NCI-H2029 treated with DMSO at 0.1 percent for 48 hours (cell line): ENCODE measurements around the gene GORASP2.
A peak's percentile ranks its signal among the peaks of the same experiment; 100 is the strongest.
"Not testable (repeated sequence)": the region's sequence is repeated elsewhere in the genome, so short reads cannot be mapped to it uniquely, and the experiment has no call there.

Source experiments
- DNase-seq: peaks from one replicate; lab custom pipeline; 2025; lab: John Stamatoyannopoulos, UW

The GORASP2 gene

DNA sequence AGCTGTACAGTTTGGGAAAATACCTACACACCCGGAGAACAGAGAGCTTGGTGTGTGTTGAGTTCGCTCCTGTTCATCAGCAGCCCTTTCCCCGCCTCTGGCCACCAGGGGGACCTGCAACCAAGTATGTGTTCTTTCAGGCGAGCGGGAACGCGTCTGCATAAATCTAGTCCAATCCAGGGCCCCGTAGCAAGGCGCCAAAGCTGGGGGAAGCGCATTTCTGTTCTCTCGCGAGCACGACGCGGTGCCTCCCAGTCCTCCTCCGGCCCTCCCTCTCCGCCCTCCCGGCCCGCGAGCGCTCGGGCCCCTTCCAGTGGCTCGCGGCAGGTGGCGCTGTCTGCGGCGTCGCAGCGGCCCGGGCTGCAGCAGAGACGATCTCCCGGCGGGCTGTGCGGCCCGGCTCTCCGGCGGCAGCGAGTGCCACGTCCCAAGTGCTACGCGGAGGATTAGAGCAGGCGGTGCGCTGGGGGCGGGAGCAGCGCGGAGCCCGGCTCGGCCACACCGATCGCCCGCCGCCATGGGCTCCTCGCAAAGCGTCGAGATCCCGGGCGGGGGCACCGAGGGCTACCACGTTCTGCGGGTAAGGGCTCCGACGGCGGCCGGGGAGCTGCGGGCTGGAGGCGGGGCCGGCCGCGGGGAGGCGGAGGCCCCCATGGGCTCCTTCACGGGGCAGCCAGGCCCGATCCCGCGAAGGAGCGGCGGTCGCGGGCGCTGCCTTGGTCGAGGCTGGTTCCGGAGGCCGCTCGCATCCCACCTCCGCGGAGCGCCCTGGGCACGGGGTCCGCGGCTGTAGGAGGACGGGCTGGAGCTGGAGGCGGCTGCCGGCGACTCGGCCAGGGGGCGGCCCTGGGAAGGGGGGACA lies at the start of gene GORASP2:
Gene GORASP2 (plus strand): TSS at position 430 of the 862 bp plus-strand sequence. CDS start 88 bp downstream, at position 518.
- peak; percentile 97 for DNase-seq

DNA sequence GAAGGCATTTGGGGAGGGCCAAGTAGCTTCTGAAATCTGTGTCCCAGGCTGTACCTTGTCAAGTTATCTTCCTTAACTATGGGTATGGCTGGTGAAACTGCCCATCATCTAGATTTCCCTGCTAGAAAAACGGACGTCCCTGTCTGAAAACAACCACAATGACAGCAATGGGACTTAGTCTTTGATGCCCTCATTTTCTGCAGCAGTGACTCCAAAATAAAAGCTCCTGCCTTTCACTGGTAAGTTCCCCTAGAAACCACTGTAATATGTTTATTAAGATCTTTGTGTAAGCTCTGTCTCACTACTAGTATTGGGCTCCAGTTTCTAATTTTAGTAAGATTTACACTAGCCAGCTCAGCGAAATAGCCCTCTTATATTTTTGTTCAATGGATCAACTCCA lies 47.2 kb upstream of the GORASP2 start:
- no peak for DNase-seq

DNA sequence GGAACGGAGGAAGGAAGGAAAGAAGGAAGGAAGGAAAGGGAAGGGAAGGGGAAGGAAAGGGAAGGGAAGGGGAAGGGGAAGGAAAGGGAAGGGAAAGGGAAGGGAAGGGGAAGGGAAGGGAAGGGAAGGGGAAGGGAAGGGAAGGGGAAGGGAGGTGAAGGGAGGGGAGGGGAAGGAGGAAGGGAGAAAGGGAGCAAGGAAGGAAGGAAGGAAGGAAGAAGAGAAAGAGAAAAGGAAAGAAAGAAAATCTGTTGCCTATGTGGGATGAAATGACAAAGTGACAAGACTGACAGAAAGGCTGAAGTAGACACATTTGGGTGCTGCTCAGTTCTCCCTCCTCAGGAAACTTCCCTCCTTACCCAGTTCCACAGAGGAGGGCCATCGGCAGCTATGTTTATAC lies 46.3 kb upstream of the GORASP2 start:
- no peak for DNase-seq

DNA sequence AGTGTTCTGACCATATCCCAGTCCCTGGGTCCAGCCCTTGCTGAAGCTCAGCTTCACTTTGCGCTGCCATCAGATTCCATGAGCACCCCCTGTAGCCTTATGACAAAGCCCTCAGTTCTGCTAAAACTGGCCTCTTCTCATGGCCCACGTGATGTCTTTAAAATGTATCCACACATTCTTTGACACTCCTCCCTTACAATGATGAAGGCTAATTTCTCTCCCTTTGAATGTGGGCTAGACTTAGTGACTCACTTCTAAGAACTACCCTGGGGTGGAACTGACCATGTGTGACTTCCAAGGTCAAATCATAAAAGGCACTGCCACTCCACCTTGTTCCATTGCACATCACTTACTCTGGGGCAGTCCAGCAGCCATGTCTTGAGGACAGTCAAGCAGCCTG lies 45.4 kb upstream of the GORASP2 start:
- DNase-seq = no peak

DNA sequence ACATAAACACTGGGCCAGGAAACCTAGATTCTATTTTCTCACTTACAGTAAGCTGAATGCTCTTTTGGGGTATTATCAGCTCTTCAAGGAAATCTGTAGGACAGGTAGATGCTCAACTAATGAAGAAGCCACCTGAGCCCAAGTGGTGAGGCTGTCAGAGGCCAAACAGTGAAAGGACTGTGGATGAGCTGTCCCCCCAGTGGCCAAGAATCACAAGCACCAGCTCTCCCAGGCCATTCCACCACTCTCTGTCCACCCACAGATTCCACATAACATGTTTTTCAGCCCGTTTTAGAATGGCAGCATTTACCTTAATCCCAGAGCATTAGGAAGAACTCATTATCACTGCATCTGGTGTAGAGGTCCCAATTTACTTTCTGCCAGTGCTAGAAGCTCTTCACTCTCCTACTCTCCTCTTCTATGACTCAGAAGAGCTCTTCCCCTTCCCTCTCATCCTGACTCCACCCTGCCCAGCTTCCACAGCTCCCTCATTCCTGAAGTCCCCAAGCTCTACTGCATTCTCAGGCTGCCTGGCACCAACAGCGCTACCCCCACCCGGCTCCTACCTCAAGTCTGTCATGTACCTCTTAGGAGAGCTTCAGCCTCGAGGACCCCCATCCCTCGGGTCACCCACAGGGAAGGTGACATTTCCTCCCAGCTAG lies 43.8 kb upstream of the GORASP2 start:
- DNase-seq = no peak

DNA sequence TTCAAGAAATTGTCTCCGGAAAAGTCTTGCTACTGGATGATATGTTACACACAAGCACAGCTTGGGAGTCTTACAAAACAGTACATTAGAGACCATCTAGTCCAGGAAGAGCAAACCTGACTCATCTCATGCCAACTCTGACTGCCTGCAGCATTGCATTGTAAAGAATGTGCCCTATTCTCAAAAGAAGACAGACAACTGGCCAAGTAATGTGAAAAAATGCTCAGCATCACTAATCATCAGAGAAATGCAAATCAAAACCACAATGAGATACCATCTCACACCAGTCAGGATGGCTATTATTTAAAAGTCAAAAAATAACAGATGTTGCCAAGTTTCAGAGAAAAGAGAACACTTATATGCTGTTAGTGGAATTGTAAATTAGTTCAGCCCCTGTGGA lies 42.7 kb upstream of the GORASP2 start:
- no peak for DNase-seq

DNA sequence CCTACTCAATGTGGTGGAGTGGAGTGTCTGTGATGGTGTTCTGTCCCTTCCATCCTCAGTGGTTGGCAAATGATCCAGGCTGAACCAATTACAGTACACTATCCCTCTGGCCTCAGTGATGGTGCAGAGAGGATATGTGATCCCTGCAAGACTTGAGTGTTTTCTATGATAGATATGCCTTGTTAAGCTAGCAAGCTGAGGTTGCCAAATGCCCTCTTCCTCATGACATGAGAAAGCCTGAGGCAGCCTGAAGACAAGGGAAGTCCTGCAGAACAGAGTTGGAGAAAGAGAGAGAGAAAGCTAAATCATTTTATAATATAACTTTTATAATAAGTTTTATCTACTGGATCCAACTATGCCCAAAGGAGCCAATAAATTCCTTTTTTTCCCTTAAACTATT lies 41.6 kb upstream of the GORASP2 start:
- no peak for DNase-seq

DNA sequence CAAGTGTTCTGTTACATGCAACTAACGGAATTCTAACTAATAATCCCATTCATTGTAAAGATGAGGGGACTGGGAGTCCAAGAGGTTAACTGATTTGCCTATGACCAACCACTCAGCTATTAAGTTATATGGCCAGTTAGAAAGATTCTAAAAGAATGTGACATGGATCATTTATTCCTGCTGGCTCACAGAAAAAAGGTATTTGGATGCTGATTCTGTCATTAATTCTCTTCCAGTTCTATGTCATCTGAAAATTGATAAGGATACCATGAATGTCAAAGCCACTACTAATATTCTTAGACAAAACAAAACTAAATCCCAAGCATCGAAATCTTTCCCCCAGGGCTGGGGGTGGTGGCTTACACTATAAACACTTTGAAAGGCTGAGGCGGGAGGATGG lies 41.2 kb upstream of the GORASP2 start:
- no peak for DNase-seq

DNA sequence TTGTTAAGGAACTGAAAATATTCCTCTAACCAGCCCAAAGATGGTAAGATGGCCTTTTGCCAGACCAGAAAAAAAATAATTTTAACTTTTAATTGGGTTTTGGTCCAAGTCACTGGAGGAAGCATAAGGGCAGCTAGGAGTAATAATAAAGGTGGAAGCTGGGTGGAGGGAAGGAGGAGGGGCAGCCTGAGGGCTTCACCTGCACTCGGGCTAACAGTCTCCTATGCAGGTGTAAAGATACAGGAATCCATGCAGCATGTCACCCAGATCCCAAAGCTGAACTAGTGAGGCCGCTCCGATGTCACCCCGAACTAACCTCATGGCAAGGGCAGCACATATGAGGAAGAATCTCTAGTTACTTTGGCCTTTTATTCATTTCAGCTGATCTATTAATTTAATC lies 37.2 kb upstream of the GORASP2 start:
- no peak for DNase-seq

DNA sequence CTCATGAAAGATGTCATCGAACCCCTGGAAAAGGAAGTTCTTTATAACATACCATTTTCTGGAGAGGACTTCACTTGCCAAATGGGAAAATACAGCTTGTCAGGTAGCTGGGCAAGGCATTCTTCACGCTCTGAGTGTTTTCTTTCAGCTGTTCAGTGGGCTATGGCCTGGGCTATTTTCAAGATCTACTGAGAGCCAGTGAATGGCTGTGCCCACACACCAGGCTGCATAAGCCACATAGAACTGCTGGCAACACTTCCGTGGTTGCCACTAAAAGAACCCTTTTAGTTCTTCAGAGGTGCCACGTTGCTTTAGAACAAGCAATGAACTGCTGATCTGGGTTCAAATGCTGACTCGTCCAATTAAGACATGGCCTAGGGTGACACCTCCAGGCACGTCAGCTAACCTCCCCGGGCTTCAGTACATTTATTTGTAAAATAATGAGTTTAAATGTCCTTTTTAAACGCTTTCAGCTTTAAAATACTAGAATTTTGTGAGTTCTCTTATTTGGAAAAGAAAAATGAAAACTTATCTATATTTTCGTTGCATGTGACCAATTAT lies 36.6 kb upstream of the GORASP2 start:
- no peak for DNase-seq

DNA sequence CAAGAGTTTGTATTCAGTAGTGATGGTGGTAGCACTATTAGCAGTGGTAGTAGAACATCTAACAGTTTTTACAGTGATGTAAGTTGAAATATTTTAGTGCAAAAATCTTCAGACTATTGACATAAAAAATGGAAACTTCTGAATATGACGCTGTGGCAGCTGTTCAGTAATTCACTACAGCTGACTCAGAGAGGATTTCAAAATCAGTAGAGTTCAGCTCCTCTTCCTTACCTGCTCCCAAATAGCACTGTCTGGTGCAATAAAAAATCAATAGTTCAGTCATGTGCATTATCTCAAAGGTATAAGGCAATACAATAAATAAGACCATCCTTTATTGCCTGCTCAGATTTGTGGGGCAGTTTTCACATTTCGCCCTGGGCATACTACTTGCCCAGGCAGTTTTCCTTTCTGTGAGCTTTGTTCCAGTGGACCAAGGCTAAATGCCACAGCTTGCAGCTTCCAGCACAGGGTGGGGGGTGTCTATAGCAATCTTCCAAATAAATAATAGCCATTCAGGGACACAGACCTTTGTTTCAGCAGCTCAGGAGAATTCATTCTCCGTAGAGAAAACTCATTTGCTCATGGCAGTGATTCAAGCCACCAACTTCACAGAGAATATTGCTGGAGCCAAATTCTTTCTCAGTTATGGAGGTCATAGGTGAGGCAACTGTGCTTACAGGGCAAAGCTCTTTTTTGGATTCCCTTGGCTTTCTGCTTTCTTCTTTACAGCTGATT lies 33.9 kb upstream of the GORASP2 start:
- DNase-seq = no peak

DNA sequence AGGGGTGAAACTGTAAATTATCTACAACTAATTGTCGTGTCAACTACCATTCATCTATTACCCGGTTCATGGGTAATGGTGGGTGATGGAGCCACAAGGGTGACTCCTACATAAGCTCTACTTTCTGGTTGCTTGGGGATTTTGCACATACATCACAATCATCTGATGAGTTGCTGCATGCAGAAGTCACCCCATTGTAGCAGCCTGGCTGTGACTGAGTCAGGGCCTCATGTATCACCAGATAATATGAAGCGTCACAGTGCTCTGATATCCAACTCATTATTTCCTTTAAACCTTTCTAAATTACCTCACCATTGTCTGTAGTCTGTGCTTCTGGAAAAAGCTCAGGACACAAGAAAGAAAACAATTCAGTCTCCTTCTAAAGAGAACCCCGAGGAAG lies 32.4 kb upstream of the GORASP2 start:
- no peak for DNase-seq

DNA sequence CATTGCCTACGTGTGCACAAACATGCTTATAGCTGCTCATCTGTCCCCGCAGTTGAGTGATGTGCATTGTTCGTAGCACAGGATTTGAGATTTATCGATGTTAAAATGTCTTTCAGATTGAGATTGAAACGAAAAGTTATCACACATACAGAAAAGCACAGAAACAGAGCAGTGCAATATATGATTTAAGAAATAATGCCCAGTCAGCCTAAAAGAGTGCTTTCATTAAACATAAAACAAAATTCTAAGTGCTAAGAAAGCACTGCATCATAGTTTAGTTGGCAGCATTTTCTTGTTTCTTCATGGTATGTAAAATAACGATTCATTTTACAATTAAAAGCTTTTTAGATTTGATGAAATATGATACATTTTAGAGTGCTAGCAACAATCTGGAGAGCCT lies 31.9 kb upstream of the GORASP2 start:
- no peak for DNase-seq

DNA sequence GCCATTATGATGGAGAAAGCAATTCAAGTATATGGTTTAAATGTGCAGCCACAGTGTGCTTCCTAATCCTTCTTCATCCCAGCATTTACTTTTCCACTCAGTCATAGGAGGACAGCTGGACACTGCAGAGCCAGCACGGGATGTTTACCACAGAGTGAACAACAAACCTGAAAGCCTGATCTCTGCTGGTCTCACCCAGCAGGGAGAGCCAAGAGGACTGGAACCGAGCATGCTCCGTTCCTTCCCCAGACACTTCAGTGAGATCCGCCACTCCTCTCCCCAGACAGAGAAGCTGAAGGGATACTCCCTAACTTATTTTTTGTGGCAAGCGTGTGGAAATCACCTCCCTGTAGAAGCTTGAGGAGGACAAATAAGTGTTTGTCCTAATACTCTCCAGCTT lies 23.2 kb upstream of the GORASP2 start:
- DNase-seq = no peak

DNA sequence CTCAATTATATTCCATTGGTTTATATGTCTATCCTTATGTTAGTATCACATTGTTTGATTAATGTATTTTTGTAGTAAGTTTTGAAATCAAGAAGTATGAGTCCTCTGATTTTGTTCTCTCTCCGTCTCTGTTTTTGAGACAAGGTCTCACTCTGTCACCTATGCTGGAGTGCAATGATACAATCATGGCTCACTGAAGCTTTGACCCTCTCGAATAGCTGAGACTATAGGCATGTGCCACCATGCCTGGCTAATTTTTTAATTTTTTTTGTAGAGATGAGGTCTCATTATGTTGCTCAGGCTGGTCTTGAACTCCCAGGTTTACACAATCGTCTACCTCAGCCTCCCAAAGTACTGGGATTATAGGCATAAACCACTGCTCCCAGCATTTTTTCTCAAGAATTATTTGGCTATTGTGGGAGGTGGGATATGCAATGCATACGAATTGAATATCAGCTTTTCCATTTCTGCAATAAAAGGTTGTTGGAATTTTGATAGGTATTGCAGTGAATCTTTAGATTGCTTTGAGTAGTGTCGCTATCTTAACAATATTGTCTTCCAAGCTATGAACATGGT lies 17.7 kb upstream of the GORASP2 start:
- no peak for DNase-seq

DNA sequence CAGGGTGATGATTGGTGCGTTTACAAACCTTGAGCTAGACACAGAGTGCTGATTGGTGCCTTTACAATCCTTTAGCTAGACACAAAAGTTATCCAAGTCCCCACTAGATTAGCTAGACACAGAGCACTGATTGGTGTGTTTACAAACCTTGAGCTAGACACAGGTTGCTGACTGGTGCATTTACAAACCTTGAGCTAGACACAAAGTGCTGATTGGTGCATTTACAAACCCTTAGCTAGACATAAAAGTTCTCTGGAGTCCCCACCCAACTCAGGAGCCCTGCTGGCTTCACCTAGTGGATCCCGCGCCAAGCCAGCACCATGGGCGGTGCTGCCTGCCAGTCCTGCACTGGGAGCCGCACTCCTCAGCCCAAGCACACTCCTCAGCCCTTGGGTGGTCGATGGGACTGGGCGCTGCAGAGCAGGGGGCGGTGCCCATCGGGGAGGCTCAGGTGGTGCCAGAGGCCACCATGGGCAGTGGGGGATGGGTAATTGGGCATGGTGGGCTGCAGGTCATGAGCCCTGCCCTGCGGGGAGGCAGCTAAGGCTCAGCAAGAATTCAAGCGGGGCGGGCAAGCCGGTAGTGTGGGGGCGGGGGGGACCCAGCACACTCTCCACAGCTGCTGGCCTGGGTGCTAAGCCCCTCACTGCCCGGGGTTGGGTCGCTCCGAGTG lies 13.9 kb upstream of the GORASP2 start:
- DNase-seq = not testable (repeated sequence)

DNA sequence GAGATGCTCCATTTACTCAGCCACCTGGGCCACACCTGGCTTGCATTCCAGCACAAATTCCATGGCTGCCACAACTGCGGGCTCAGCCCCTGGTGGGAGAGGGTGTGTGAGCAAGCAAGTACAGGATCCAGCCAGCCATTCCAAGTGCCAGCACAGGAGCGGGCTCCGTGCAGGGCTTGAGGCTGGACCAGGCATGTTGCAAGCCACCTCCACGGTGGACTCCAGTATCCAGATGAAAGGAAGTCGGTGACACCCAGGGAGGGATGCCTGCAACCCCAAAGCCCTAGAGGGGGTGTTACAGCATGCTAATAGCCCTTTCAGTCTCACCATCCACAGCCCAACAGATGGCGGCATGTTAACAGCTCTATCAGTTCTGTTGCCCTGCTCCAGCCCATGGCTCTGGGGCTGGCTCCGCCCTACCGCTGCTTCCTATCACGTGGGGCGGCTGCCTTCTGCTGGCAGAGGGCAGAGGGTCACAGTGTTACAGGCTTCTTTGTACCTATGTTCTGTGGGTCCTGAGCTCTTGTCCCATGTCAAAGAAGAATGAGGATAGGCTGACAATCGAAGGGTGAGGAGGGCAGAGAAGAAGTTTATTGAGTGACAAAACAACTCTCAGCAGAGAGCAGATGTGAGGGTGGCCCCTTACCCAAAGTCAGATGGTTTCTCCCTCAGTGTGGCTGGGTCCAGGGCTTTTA lies 11.7 kb upstream of the GORASP2 start:
- no peak for DNase-seq

DNA sequence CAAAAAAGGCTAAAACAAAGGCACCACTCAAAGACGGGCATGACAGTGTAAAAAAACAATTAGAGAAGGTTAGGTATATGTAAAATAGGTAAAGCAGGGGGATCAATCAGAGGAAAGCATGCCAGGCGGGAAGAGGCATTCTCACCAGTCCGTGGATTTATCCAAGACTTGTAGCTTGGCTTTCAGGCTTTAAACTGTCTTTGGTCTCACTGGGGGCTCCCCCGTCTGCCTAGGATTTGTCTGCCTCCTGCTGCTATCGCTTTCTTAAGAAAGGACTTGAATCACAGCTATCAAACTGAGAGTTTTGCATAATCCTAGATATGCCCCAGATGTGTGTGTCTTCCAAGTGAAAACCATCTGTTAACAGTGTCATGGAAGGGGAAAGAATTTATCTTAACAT lies 11.1 kb upstream of the GORASP2 start:
- DNase-seq = no peak

DNA sequence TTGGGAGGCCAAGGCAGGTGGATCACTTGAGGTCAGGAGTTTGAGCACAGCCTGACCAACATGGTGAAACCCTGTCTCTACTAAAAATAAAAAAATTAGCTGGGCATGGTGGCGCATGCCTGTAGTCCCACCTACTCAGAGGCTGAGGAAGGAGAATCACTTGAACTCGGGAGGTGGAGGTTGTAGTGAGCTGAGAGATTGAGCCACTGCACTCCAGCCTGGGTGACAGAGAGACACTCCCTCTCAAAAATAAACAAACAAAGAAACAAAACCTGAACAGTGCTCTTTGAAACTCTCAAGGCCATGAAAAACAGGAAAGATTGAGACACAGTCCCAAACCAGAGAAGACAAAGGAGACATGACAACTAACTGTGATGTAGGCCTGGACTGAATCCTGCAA lies 7.2 kb upstream of the GORASP2 start:
- not testable (repeated sequence) for DNase-seq

DNA sequence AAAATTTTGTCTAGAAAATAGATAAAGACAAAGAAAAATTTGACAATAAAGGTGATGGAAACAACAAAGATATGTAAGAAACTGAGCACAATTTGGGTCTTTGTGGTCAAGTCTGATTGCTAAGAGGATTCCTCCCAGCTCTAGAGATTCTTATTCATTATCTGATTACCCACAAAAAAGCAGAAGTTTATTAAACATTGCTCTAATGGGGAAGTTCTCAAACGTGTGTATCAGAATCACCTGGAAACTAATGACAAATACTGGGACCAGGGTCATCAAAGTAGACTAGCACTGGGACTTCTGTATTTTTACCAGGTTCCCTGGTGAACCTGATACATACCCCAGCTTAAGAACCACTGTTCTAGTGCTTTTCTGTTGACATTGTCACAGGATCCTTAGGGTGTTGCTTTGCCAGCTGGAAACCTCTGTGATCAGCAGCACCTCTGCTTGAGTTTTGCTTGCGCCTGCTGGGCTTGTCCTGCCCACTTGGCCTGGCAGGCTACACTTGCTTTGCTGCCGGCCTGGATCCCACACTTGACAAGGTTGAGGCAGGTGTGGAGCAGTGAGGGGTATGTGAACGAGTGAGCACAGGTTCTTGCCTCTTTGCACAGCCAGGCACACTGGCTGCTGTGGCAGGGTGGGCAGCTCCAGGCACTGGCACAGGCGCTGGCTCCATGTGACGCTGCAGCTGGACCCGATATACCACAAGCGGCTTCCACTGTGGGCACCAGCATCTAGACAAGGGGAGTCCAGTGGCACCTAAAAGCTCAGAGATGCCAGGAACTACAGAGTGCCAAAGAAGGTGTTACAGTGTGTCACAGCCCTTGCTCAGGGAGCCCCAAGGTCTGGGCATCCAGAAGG lies 6.2 kb upstream of the GORASP2 start:
- DNase-seq = peak; percentile 35
